ENCODE data around the gene MRPS34.
A peak's percentile ranks its signal among the peaks of the same experiment; 100 is the strongest.

MRPS34 gene

DNA sequence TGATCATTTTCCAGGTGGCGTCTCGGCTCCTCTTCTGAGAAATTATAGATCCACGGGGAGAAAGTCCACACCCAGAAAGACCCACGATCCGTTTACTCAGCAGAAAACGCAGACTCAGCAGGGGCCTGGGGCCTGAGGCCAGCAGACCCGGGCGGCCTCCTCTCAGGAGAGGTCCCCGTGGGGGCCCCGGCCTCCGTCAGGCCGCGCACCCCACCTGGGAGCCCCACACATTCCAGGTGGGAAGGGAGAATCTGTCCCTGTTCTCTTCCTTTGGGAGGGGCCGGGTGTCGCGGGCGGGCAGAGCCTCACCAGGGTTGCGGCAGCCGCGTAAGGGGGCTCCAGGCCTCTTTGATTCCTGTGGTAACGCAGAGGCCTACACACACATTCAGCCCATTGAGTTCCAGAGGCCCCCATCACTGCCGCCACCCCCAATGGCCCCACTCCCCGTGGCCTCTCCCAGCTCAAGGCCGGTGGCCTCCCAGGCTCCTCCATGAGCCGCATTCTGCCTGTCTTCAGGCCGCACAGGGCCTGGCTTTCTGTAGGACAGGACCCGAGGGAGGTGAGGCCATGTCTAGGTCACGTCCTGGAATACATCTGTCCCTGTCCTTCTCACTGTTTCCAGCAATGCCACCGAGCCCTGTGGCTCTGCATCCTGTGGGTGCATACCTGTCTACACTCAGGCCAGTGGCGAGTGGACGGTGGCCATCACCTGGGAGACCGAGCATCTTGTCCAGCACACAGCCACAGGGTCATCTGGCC is 22.2 kb upstream of the MRPS34 start:
- DNase-seq (ENCODE audit: low read depth in 2 of 2): no peak

DNA sequence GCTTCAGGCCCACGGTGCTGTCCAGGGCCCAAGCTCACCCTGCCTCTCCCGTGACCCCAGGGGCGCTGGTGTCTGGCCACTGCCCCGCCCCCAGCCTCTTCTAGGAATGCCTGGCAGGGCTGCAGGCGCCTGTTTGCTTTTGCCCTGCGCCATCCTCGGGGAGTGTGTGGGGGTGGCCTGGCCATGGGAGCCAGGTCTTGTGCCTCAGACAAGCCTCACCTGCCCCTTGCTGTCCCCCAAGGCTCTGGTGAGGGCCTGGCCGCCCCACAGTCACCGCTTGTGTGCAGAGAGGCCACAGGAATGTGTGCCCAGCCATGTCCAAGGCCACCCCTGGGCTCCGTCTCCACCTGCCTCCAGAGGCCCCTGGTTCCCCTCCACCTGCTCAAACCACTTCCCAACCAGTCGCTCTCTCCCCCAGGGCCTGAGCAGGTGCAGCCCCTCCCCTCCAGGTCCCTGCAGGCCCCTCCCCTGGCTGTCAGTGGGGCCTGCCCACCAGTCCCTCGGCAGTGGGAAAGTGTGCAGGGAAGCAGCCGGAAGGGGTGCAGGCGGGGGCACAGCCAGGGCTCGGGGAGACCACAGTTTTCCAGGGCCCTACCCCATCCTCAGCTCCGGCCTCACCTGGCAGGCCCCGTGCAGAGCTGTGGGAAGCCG is 21.4 kb upstream of the MRPS34 start:
- DNase-seq (ENCODE audit: low read depth in 2 of 2): no peak

DNA sequence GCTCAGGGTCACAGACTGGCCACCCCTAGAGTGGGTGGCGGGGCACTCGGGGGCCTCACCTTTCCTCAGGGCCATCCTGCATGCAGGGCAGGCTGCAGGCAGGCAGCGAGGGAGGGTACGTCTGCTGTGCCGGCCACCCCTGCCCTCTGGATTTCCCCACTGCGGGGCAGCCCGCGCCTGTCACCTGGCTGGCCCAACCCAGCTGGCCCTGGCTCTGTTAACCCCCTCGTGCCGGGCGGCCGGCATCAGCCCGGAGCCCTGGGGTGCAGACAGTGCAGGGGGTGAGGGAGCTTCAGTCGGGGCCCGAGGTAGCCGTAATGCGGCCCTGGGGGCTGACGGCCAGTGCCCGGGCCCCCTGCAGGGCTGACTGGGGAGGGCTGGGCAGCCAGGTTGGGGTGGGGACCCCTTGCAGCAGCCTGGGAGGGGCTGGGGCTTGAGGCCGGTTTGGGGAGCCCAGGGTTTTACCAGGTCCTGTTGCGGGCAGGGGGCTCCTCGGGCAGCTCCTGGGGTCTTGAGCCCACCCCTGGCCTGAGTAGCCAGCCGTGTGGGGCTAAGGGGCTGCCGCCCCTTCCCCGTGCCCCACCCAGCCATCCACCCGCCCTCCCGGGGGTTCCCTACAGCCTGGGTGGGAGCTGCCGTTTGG is 20.8 kb upstream of the MRPS34 start, which contains the start of gene IGFALS:
Gene IGFALS, minus strand, starts transcription at position 128 of the 643 bp plus-strand sequence. Its CDS starts 53 bp downstream, at position 75.
- no peak for DNase-seq (ENCODE audit: low read depth in 2 of 2)

DNA sequence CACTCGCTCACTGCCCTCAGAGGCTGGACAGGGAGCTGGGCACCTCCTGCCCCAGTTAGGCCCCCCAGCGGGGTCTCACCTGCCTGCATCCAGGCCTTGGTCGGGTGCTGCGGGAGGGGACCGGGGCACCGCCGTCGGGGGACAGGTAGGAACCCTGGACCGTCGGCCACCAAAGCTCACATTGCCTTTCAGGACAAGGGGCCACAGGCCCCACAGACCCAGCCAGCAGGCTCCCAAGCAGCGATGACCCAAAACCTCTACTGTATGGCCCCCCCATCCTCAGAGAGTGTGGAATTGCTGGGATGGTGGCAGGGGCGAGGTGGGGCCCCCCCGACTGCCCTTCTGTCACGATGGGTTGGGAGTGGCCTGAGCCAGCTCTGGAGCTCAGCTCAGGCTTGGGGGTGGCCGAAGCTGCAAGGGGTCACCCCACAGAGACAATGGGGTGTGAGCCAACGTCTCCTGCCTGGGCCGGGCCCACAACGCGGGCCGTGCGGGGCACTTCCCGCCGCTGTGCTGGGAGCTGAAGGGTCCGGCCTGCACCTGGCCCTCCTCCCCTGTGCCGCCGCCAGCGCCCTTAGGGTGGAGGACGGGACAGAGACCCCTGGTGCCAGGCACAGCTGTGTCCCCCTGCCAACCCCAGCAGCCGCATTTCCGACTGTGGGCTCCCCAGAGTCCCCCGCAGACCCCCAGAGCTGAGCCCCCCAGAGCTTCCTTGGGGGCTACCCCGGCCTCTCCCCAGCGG is 20.1 kb upstream of the MRPS34 start:
- DNase-seq (ENCODE audit: low read depth in 2 of 2): no peak

DNA sequence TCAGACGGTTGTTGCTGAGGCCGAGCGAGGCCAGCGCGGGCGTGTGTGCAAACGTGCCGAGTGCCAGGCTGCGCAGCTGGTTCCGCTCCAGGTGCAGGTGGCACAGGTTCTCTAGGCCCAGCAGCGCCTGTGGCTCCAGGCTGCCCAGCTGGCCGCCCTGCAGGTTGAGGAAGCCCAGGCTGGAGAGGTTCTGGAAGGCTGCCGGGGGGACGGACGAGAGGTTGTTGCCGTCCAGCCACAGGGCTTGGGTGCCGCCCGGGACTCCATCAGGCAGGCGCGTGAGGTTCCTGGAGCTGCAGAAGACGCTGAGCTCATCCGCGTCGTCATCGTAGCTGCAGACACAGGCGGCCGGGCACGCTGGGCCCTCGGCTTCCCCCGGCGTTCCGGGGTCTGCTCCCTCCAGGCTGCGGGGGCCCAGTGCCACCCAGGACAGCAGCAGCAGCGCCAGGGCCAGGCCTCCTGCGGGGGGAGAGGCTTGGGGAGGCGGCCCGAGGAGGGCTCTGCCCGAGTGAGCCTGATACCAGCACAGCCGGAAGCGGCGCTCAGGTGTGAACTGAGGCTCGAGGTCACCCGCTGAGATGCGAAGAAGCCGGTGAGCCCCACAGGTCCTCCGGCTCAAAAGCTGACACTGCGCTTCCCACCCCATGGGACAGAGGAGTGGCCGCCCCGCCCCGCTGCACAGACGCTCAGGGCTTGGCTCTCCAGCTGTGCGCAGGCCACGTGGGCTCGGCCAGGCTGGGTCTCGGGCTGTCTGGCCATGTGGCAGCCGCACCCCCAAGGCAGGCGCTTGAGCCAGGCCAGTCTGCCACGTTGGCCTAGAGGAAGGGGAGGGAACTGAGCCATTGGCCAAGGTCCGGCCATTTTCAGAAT is 19.2 kb upstream of the MRPS34 start:
- DNase-seq (ENCODE audit: low read depth in 2 of 2): no peak

DNA sequence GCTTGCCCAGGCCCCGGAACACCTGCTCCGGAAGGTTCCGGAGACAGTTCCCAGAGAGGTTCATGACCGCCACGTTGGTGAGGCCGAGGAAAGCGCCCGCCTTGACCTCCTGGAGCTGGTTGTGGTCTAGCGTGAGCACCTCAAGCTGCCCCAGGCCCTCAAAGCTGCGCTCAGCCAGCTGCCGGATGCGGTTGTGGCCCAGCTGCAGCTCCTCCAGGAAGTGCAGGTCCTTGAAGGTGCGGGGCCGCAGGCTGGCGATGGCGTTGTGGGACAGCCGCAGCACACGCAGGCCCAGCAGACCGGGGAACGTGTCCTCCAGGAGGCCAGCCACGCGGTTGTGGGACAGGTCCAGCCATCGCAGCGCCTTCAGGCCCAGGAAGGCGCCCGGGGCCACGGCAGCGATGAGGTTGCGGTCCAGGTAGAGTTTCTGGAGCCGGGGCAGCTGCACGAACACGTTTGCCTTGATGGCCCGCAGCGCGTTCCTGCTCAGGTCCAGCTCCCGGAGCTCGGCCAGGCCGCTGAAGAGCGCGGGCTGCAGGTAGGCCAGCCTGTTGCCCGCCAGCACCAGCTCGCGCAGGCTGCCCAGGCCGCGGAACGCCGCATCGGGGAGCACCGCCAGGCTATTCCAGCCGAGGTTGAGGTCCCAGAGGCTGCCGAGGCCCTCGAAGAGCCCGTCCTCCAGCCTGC is 18.5 kb upstream of the MRPS34 start:
- no peak for DNase-seq (ENCODE audit: low read depth in 2 of 2)

DNA sequence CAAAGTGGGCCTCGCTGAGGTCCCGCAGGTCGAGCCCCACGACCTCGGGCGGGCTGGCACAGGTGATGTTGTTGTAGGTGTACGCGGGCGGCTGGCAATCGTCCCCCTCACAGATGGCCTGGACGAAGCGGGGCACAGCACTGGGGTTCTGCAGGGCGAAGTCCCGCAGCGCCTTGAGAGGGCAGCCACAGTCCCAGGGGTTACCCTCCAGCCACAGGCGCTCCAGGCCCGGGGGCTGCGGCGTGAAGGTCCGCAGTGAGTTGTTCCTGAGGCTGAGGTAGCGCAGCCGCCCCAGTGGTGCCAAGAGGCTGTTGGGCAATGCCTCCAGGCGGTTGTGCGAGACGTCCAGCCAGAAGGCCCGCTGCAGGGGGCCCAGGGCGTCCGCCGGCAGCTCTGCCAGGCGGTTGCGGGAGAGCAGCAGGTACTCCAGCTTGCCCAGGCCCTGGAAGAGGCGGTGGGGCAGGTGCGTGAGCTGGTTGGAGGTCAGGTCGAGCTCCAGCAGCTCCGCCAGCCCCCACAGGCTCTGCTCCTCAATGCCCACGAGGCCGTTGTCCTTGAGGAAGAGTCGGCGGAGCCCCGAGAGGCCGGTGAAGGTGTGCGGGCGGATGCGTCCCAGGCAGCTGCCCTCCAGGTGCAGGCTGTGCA is 17.8 kb upstream of the MRPS34 start:
- no peak for DNase-seq (ENCODE audit: low read depth in 2 of 2)

DNA sequence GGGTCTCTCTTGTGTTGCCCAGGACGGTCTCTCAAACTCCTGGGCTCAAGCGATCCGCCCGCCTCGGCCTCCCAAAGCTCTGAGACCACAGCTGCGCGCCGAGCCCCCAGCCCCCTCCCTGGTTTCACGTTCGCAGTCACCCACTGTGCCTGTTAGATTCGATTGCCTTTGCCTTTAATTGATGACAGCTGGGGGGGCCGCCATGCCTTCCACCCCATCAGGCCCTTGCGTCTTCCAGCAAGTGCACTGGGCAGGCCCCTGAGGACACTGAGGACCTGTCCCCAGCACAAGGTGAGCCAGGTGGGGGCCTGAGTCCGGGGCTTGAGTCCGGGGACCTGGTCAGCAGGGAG is 17.3 kb upstream of the MRPS34 start:
- DNase-seq (ENCODE audit: low read depth in 2 of 2): no peak

DNA sequence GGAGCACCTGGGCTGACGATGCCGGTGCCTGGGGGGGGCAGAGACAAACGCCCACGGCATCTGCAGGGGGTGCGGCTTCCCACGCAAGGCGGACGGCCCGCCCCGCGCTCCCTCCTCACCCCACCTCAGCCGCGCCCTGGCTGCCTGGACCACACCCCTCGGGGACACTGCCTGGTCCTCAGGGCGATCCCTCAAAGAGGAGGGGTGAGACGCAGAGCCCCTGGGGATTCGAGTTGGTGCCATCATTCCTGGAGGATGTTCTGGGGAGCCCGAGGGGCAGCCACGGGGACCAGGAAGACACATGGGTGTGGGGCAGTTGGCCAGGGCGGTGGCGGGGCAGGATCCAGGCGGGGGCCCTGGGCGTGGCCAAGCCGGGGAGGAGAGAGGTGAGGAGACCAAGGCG is 16.7 kb upstream of the MRPS34 start:
- DNase-seq (ENCODE audit: low read depth in 2 of 2): no peak

DNA sequence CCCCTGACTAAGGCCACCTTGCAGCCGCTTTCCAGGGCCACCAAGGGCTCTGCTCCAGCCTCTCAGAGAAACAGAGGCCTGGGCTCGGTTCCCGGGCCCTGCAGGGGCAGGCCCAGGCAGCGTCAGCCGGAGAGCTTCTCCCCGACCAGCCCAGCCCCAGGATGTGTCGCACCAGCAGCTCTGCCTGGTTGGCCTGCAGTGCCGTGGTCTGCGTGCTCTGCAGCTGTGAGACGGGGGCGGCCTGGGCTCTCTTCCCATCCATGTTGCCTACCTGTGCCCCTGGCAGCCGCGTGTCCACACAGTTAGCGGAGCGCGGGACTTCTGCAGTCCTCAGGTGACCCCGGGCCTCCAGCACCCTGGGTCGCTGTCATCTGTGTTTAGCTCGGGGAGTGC is 15.8 kb upstream of the MRPS34 start:
- DNase-seq (ENCODE audit: low read depth in 2 of 2): no peak

DNA sequence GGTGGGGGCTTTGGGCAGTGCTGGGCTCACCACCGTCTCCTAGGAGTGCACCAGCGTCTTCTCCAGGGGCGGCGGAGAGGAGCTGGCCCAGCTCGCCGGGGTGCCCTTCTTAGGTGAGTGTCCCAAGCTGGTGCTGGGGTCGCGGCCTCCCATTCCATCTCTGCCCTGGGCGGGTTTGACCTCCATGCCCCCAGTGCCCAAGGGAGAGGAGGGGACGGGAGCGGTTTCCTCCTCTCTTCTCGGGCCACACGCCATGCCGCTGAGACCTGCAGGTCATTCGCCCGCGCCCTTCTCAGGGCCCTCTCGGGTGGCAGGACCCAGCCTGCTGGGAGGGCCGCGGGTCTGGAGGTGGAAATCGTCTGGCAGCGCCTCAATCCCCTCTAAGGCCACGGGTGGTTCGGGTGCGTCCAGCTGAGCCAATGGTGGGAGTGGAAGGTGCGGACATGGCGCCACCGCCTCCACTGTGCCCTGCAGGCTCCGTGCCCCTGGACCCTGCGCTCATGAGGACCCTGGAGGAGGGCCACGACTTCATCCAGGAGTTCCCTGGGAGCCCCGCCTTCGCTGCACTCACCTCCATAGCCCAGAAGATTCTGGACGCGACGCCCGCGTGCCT is 15.3 kb upstream of the MRPS34 start:
- DNase-seq (ENCODE audit: low read depth in 2 of 2): no peak

DNA sequence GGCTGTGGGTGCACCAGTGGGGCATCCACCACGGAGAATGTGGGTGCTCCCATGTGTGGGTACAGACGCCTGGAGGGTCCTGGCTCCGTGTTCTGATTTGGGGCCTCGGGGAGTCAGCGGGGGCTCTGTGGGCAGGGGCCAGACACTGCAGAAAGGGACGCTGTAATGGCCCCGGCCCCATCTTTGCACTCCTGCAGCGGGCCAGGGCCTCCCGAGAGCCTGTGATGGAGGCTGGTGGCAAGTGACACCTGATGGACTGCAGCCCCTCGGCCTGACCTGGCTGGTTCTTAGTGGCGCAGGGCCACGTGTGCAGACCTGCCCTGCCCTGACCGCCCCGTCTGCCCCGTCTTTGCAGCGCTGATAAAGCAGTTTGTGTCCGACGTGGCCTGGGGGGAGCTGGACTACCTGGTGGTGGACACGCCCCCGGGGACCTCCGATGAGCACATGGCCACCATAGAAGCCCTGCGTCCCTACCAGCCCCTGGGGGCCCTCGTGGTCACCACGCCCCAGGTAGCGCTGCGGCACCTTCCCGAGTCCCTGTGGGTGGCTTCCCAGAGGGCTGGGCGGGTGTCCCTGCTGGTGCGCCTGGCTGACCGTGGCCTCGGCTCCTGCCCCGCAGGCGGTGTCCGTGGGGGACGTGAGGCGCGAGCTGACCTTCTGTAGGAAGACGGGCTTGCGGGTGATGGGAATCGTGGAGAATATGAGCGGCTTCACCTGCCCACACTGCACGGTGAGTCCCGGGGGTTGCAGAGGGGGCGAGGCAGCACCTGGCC is 14.6 kb upstream of the MRPS34 start:
- DNase-seq (ENCODE audit: low read depth in 2 of 2): no peak

DNA sequence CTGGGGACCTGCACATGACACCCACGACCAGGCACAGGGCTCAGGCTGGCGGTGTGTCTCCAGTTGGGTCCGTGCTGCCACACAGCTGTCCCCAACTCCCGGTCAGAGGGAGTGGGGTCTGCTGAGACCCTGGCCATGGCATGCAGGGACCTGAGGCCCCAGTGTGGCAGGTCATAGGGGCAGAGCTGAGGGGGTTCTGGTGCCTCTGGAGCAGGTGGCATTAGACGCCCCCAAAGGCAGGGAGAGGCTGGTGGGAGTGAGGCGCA is 14.1 kb upstream of the MRPS34 start:
- DNase-seq (ENCODE audit: low read depth in 2 of 2): no peak

DNA sequence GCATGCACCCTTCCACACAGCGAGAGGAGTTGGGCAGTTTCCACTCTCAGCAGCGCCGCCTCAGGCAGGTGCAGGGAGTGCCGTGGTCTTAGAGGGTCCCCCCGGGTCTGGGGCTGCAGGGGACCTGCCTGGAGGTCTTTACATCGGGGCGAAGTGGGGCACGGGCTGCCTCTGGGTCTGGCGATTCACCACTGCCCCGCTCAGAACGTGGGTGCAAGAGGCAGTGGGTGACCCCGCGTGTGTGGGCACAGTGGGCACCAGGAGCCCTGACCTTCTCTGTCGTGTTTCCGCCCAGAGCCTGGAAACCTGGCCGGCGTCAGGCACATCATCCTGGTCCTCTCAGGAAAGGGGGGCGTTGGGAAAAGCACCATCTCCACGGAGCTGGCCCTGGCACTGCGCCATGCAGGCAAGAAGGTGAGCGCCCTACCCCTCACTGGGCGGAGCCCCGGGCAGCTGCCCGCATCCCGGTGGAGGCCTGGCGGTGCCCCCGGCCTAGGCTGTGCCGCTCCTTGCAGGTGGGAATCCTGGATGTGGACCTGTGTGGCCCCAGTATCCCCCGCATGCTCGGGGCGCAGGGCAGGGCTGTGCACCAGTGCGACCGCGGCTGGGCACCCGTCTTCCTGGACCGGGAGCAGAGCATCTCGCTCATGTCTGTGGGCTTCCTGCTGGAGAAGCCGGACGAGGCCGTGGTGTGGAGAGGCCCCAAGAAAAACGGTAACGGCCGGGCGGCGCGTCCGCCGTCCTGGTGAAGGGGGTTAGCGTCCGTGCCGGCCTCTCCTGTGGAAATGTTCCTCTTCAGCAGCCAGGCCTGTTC is 13.5 kb upstream of the MRPS34 start:
- no peak for DNase-seq (ENCODE audit: low read depth in 2 of 2)

DNA sequence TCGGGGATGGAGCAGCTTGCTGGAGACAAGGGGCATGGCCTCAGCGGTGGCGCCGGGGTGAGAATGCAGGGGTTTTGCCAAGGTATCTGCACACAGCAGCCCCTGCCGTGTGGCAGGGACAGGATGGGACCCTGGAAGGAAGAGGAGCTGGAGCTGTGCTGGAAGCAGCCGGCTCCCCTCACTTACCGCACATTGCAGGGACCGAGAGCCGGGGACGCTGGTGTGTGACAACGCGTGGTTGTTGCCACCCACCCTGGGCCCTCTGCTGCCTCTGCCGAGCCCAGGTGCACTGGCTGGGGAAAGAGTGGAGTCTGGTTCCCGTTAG is 12.9 kb upstream of the MRPS34 start:
- no peak for DNase-seq (ENCODE audit: low read depth in 2 of 2)

DNA sequence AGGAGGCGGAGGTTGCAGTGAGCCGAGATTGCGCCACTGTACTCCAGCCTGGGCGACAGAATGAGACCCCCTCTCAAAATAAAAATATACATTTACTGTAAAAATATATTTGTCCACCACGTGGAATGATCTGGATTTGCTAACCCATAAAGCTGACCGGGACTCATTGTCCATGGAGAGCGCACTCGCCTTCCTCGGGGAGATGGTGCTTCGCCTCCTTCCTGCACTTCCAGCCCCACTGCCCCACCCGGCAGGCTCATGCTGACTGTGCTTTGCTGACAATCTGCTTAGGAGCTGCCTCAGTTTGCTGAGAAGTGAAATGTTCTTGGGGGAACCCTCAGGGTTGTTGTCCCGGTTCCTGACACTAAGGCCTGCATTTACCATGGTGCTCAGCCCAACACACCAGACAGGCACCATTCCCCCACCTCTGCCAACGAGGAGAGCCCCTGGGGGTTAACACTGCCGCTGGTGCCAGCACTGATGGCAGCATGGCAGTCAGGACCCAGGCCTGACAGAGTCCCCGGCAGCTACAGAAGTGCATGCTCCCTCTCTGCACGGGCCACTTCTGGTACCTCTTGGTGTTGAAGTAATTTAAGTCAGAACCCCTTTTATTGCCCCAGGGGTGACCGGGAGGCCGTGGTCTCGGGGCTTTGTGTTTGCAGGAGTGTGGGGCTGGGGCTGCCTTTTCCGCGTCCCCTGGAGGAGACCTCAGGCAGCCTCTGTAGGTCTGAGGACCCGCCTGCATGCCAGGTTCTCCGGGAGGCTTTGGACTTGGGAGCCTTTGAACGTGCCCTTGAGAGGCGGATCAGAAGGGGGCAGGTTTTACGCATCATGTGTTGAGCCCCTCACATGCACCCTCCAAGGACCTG is 12.3 kb upstream of the MRPS34 start:
- DNase-seq (ENCODE audit: low read depth in 2 of 2): no peak

DNA sequence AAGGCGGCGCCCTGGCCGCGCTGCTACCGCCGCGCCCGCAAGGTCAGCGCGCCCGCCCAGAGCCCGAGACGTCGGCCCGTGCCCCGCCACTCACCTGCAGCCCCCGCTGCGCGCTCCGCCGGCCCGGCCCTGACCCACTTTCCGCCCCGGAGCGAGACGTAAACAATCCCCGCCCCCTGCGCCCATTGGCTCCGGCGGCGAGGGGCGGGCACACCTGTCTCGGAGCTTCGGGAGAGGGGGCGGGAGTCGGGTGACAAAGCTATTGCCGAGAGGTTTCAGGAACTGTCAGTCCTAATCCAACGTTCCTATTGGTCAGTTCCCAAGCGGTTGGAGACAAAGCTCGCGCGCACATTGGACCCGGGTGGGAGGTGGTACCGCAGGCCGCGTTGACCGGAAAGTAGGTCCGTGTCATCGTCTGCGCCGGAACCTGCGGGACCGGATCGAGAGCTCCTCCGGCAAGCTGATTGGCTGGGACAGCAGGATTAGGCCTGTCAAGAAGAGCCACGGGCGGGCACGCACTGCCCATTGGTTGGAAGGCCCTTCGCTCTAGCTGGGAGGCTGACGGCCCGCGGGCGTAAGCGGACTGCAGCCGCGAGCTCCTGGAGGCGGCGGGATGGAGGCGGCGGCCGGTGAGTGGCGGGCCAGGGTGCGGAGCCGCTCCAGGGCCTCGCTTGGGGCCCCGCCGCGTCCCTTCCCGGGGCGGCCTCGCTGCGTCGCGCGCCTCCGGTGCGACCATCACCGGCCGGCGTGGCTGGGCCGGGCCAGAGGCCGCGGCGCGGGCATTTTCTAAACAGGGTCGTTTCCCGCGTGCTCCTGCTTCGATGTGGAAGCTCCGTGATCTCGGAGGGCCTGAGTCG is 9.7 kb upstream of the MRPS34 start, which contains the start of the genes NUBP2 and SPSB3:
Gene NUBP2, plus strand, starts transcription at position 553 of the 857 bp plus-strand sequence. Its CDS starts 61 bp downstream, at position 614.
Gene SPSB3, minus strand, starts transcription at position 164 of the 857 bp plus-strand sequence. CDS start 1,088 bp downstream, outside the sequence.
- peak; percentile 99 to 100 for DNase-seq (ENCODE audit: low read depth in 2 of 2)
